ENCODE data around the gene CES1.

Gene CES1

GRCh38 chr16:55832773-55833691, at the start of gene CES1:
Gene CES1 (minus strand): TSS chr16:55833096. CDS start chr16:55833055, 41 bp downstream.
- DNase-seq (ENCODE audit: extremely low read depth, low read depth), result no peak
- no peak for TF ChIP-seq CTCF (IDR thresholded peaks at IDR 0.05; ENCODE audit: low read depth, low read length)

- TF ChIP-seq CTCF (IDR thresholded peaks at IDR 0.05; ENCODE audit: low read depth, low read length), result no peak
- no peak for DNase-seq (ENCODE audit: extremely low read depth, low read depth)
Measured at GRCh38 chr16:55876854-55877253, 44.0 kb upstream of the CES1 start.

GRCh38 chr16:55875273-55875672, 42.4 kb upstream of the CES1 start, which contains the start of gene CES5A:
Gene CES5A (minus strand): TSS chr16:55875373. CDS start chr16:55875221, 152 bp downstream.
- TF ChIP-seq CTCF (IDR thresholded peaks at IDR 0.05; ENCODE audit: low read depth, low read length), result no peak

GRCh38 chr16:55873122-55873521, 40.2 kb upstream of the CES1 start:
- no peak for TF ChIP-seq CTCF (IDR thresholded peaks at IDR 0.05; ENCODE audit: low read depth, low read length)
- no peak for DNase-seq (ENCODE audit: extremely low read depth, low read depth)

More at GRCh38 chr16:55875273-55875672, 42.4 kb upstream of the CES1 start, which contains the start of gene CES5A:
- DNase-seq (ENCODE audit: extremely low read depth, low read depth), result no peak

GRCh38 chr16:55872130-55872529, 39.2 kb upstream of the CES1 start:
- no peak for DNase-seq (ENCODE audit: extremely low read depth, low read depth)
- TF ChIP-seq CTCF (IDR thresholded peaks at IDR 0.05; ENCODE audit: low read depth, low read length), result no peak

- TF ChIP-seq CTCF (IDR thresholded peaks at IDR 0.05; ENCODE audit: low read depth, low read length), result no peak
- DNase-seq (ENCODE audit: extremely low read depth, low read depth), result no peak
Measured at GRCh38 chr16:55871411-55872038, 38.6 kb upstream of the CES1 start.

- DNase-seq (ENCODE audit: extremely low read depth, low read depth), result no peak
- no peak for TF ChIP-seq CTCF (IDR thresholded peaks at IDR 0.05; ENCODE audit: low read depth, low read length)
Measured at GRCh38 chr16:55868980-55869379, 36.1 kb upstream of the CES1 start.
